DMS79 (cell line): ENCODE results near the gene RBBP4.
"Not testable (repeated sequence)": the region's sequence is repeated elsewhere in the genome, so short reads cannot be mapped to it uniquely, and the experiment has no call there.

Experiments
- DNase-seq: peaks from one replicate; lab custom pipeline; 2025; lab: John Stamatoyannopoulos, UW

RBBP4 gene

GRCh38 chr1:32693455-32694174 is 42.6 kb downstream of the RBBP4 start:
- DNase-seq = no peak

- DNase-seq = no peak
These were observed 44.3 kb downstream of the RBBP4 start for GRCh38 chr1:32695098-32695904.

- no peak for DNase-seq
These were observed 45.0 kb downstream of the RBBP4 start for GRCh38 chr1:32696041-32696440.

- DNase-seq = not testable (repeated sequence)
These were observed 46.0 kb downstream of the RBBP4 start for GRCh38 chr1:32696996-32697395.

- no peak for DNase-seq
These were observed 50.5 kb downstream of the RBBP4 start for GRCh38 chr1:32701421-32701911.

- DNase-seq = peak; percentile 74
These were observed 51.1 kb downstream of the RBBP4 start for GRCh38 chr1:32701951-32702598.

GRCh38 chr1:32702599-32703478 is 51.8 kb downstream of the RBBP4 start, which contains the start of gene SYNC:
TSS of gene SYNC (minus strand) at chr1:32702770. CDS start at chr1:32702660, 110 bp downstream.
- no peak for DNase-seq

GRCh38 chr1:32703479-32704291 is 52.7 kb downstream of the RBBP4 start:
- no peak for DNase-seq

- DNase-seq = no peak
These were observed 54.5 kb downstream of the RBBP4 start for GRCh38 chr1:32705516-32705915.

GRCh38 chr1:32706491-32706890 is 55.5 kb downstream of the RBBP4 start:
- DNase-seq = no peak

- DNase-seq = peak; percentile 50
These were observed 58.1 kb downstream of the RBBP4 start for GRCh38 chr1:32709075-32709474.

GRCh38 chr1:32709476-32709875 is 58.5 kb downstream of the RBBP4 start:
- DNase-seq = no peak

GRCh38 chr1:32711221-32711620 is 60.2 kb downstream of the RBBP4 start:
- not testable (repeated sequence) for DNase-seq

- DNase-seq = no peak
These were observed 62.1 kb downstream of the RBBP4 start for GRCh38 chr1:32713081-32713480.

GRCh38 chr1:32714277-32714676 is 63.3 kb downstream of the RBBP4 start:
- no peak for DNase-seq

- no peak for DNase-seq
These were observed 64.9 kb downstream of the RBBP4 start for GRCh38 chr1:32715901-32716311.

- peak; percentile 97 for DNase-seq
These were observed 65.5 kb downstream of the RBBP4 start for GRCh38 chr1:32716312-32717148.

- no peak for DNase-seq
These were observed 66.5 kb downstream of the RBBP4 start for GRCh38 chr1:32717503-32717902.

- no peak for DNase-seq
These were observed 67.0 kb downstream of the RBBP4 start for GRCh38 chr1:32718036-32718435.

- no peak for DNase-seq
These were observed 67.5 kb downstream of the RBBP4 start for GRCh38 chr1:32718527-32718926.
